Activated CD4-positive, alpha-beta T cell treated with anti-CD3 and anti-CD28 coated beads, Interleukin-2, Interleukin-4, amounts not matched to agents 100 ng/mL and 50 ng/mL, durations not matched to agents 16 hours and 8 hours (primary cell): Measurements from ENCODE around the gene SLC38A3.
A peak's percentile ranks its signal among the peaks of the same experiment; 100 is the strongest.
"Not testable (repeated sequence)": the region's sequence is repeated elsewhere in the genome, so short reads cannot be mapped to it uniquely, and the experiment has no call there.

Experiments used
- DNase-seq: peaks from one replicate; pipeline ENCODE4 v3.0.0-alpha.2; 2020; ENCODE audit warnings: low spot score

Gene SLC38A3

GRCh38 chr3:50210510-50211367 is 5.7 kb downstream of the SLC38A3 start:
- no peak for DNase-seq

- DNase-seq = not testable (repeated sequence)
Observed at GRCh38 chr3:50211368-50211717, 6.3 kb downstream of the SLC38A3 start.

GRCh38 chr3:50211930-50212329 is 6.9 kb downstream of the SLC38A3 start:
- peak; percentile 17 for DNase-seq

GRCh38 chr3:50212502-50212901 is 7.4 kb downstream of the SLC38A3 start:
- no peak for DNase-seq

GRCh38 chr3:50212971-50213370 is 7.9 kb downstream of the SLC38A3 start:
- no peak for DNase-seq

- no peak for DNase-seq
Observed at GRCh38 chr3:50213373-50213772, 8.3 kb downstream of the SLC38A3 start.

- no peak for DNase-seq
Observed at GRCh38 chr3:50214824-50215223, 9.8 kb downstream of the SLC38A3 start.

GRCh38 chr3:50215529-50215928 is 10.5 kb downstream of the SLC38A3 start:
- DNase-seq = no peak

GRCh38 chr3:50217681-50218080 is 12.6 kb downstream of the SLC38A3 start:
- DNase-seq = no peak

- DNase-seq = no peak
Observed at GRCh38 chr3:50218448-50218847, 13.4 kb downstream of the SLC38A3 start.

GRCh38 chr3:50219285-50219684 is 14.2 kb downstream of the SLC38A3 start:
- no peak for DNase-seq

GRCh38 chr3:50220109-50220508 is 15.0 kb downstream of the SLC38A3 start:
- no peak for DNase-seq

- DNase-seq = no peak
Observed at GRCh38 chr3:50221051-50221410, 16.0 kb downstream of the SLC38A3 start.

GRCh38 chr3:50221411-50222168 is 16.5 kb downstream of the SLC38A3 start:
- DNase-seq = no peak

- DNase-seq = no peak
Observed at GRCh38 chr3:50222169-50222528, 17.1 kb downstream of the SLC38A3 start.

- no peak for DNase-seq
Observed at GRCh38 chr3:50224639-50225038, 19.6 kb downstream of the SLC38A3 start.

GRCh38 chr3:50226888-50227389 is 21.9 kb downstream of the SLC38A3 start:
- DNase-seq = peak; percentile 48

- peak; percentile 94 for DNase-seq
Observed at GRCh38 chr3:50227390-50228183, 22.5 kb downstream of the SLC38A3 start.

GRCh38 chr3:50228184-50228763 is 23.2 kb downstream of the SLC38A3 start:
- not testable (repeated sequence) for DNase-seq

GRCh38 chr3:50229490-50229889 is 24.4 kb downstream of the SLC38A3 start:
- DNase-seq = no peak

- no peak for DNase-seq
Observed at GRCh38 chr3:50230104-50230793, 25.2 kb downstream of the SLC38A3 start.

- DNase-seq = no peak
Observed at GRCh38 chr3:50230794-50231125, 25.7 kb downstream of the SLC38A3 start.
